Endothelial cell of umbilical vein (primary cell): ENCODE results near the gene NXF1.
"Not testable (repeated sequence)": the region's sequence is repeated elsewhere in the genome, so short reads cannot be mapped to it uniquely, and the experiment has no call there.

Experiments used
- EZH2 ChIP-seq: IDR thresholded peaks from 2 replicates; pipeline ENCODE4 v1.6.1; 2012; ENCODE audit warnings: borderline replicate concordance, low read depth, mild to moderate bottlenecking, moderate library complexity, low read length, inconsistent platforms; ENCODE audit not compliant: severe bottlenecking
- FOS ChIP-seq: IDR thresholded peaks from 2 replicates; pipeline ENCODE4 v1.6.1; 2011; ENCODE audit warnings: mild to moderate bottlenecking, low read length, moderate library complexity, borderline replicate concordance; ENCODE audit not compliant: insufficient read depth
- GATA2 ChIP-seq: IDR thresholded peaks from 2 replicates; pipeline ENCODE4 v1.7.0; 2011; ENCODE audit warnings: low read depth, mild to moderate bottlenecking, moderate library complexity, mixed read lengths, low read length; ENCODE audit not compliant: insufficient read length, insufficient read depth
- JUN ChIP-seq: IDR thresholded peaks from 2 replicates; pipeline ENCODE4 v1.6.1; 2011; ENCODE audit warnings: borderline replicate concordance, low read depth; ENCODE audit not compliant: insufficient read length, insufficient read depth
- MAX ChIP-seq: IDR thresholded peaks from 2 replicates; pipeline ENCODE4 v1.6.1; 2011; ENCODE audit not compliant: insufficient read depth, insufficient read length
- MYC ChIP-seq: IDR thresholded peaks from one replicate; pipeline ENCODE4 v1.6.1; 2011; ENCODE audit warnings: mild to moderate bottlenecking, low read depth, low read length
- POLR2A ChIP-seq: IDR thresholded peaks from 2 replicates; pipeline ENCODE4 v1.6.1; 2012; ENCODE audit warnings: low read depth, mild to moderate bottlenecking, control low read depth, low read length
- POLR2AphosphoS5 ChIP-seq: IDR thresholded peaks from 2 replicates; pipeline ENCODE4 v1.6.1; 2012; ENCODE audit warnings: low read depth, mild to moderate bottlenecking, control low read depth, low read length, moderate library complexity; ENCODE audit not compliant: insufficient read depth
- TF ChIP-seq, protein P1 (sequence below), 2 donors: IDR thresholded peaks; 1 replicate in 1 of 2; 2 replicates in 1 of 2; pipeline ENCODE4 v1.5.1; 2011; ENCODE audit warnings: low read length in 2 of 2, mild to moderate bottlenecking in 2 of 2, moderate library complexity in 2 of 2, control low read depth in 1 of 2, inconsistent platforms in 1 of 2, low read depth in 1 of 2; ENCODE audit not compliant: insufficient read depth in 1 of 2; ENCODE audit errors: extremely low read depth in 1 of 2

GRCh38 chr11:62842891-62843290 lies 37.7 kb upstream of the NXF1 start:
- TF ChIP-seq, protein P1, sequence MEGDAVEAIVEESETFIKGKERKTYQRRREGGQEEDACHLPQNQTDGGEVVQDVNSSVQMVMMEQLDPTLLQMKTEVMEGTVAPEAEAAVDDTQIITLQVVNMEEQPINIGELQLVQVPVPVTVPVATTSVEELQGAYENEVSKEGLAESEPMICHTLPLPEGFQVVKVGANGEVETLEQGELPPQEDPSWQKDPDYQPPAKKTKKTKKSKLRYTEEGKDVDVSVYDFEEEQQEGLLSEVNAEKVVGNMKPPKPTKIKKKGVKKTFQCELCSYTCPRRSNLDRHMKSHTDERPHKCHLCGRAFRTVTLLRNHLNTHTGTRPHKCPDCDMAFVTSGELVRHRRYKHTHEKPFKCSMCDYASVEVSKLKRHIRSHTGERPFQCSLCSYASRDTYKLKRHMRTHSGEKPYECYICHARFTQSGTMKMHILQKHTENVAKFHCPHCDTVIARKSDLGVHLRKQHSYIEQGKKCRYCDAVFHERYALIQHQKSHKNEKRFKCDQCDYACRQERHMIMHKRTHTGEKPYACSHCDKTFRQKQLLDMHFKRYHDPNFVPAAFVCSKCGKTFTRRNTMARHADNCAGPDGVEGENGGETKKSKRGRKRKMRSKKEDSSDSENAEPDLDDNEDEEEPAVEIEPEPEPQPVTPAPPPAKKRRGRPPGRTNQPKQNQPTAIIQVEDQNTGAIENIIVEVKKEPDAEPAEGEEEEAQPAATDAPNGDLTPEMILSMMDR (IDR thresholded peaks at IDR 0.05; ENCODE audit: extremely low read depth in 1 of 2, insufficient read depth in 1 of 2, low read depth in 1 of 2, low read length in 2 of 2) = not testable (repeated sequence)
- TF ChIP-seq MAX, POLR2A, POLR2AphosphoS5, EZH2, MYC, FOS, JUN, GATA2: not testable (repeated sequence)
